Suppressor macrophage (primary cell): ENCODE results near the gene CCN2.
"Not testable (repeated sequence)": the region's sequence is repeated elsewhere in the genome, so short reads cannot be mapped to it uniquely, and the experiment has no call there.

Experiments
- DNase-seq, 4 experiments: peaks; one replicate each; pipeline ENCODE4 v3.0.0-alpha.2; 2020 to 2022

CCN2 gene

GRCh38 chr6:131937703-131938631 lies 13.2 kb downstream of the CCN2 start:
- DNase-seq: no peak

- no peak for DNase-seq
These were observed 13.9 kb downstream of the CCN2 start for GRCh38 chr6:131937226-131937625.

DNA sequence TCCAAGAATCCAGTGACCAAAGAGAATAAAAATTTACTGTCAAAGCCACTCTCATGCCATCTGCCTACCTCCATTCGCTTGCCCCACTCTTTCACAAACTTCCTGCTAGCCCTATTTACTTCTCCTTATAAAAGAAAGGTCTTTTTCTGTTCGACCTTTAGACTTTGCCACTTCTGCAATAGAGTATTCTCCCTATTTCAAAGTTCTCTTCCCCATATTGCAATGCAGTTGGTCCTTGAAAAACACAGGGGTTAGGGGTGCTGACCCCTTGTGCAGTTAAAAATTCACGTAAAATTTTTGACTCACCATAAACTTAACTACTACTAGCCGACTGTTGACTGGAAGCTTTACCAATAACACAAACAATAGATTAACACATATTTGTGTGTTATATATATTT lies 15.0 kb downstream of the CCN2 start:
- no peak for DNase-seq

- DNase-seq: no peak
These were observed 20.0 kb downstream of the CCN2 start for GRCh38 chr6:131931063-131931750.

DNA sequence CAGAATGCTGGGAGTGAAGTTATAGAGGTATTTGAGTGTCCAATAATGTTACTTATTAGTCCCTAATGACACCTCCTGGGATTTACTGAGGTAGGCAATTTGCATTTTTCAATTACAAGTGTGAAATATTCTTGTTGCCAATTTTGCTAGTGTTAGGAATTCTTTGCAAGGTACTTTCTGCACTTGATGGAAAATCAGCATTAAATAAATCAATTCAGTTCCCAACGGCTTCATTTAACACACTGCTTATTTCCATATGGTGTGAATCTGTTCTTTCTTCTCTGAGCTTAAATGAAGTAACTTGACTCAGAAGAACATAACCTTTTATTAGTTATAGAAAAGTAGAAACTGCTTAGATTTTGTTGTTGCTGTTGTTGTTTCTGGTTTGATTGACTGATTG lies 21.2 kb downstream of the CCN2 start:
- no peak for DNase-seq

- no peak for DNase-seq
These were observed 21.9 kb downstream of the CCN2 start for GRCh38 chr6:131929264-131929663.

DNA sequence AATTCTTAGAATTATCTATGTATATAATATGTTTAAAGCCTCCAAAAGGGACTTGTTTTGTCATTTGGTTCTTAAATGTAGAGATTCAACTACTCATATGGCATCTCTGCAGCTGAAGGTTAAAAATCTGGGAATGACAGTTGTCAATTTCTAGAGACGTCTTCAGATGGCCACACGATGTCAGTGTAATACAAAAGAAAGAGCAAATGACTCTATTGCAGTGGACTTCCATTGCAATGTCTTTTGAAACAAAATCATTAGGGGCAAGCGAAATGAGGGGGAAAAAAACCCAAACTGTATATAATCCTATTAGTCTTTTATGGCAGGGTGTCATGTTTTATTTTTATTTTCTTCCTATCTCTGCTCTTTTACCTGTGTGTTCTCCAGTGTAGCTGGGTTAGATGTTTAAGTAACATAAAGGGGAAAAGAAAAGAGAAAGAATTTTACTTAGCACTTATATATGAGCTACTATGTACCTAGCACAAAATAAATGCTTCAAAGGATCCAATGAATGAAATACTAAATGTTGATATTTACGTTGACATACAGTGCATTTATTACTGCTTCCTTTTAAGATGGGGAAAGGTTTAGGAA lies 26.2 kb downstream of the CCN2 start:
- peak in 1 of 4 experiments; percentile 31 for DNase-seq

GRCh38 chr6:131923356-131923755 lies 27.8 kb downstream of the CCN2 start:
- peak; percentile 49 to 71 (median 62) for DNase-seq

DNA sequence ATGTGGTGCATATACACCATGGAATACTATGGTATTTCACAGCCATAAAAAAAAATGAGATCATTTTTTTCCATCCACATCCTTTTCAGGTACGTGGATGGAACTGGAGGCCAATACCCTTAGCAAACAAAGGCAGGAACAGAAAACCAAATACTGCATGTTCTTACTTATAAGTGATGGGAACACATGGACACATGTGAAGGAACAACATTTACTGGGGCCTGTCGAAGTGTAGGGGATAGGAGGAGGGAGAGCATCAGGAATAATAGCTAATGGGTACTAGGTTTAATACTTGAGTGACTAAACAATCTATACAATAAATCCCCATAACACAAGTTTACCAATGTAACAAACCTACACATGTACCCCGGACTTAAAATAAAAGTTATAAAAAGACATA lies 30.5 kb downstream of the CCN2 start:
- no peak for DNase-seq

DNA sequence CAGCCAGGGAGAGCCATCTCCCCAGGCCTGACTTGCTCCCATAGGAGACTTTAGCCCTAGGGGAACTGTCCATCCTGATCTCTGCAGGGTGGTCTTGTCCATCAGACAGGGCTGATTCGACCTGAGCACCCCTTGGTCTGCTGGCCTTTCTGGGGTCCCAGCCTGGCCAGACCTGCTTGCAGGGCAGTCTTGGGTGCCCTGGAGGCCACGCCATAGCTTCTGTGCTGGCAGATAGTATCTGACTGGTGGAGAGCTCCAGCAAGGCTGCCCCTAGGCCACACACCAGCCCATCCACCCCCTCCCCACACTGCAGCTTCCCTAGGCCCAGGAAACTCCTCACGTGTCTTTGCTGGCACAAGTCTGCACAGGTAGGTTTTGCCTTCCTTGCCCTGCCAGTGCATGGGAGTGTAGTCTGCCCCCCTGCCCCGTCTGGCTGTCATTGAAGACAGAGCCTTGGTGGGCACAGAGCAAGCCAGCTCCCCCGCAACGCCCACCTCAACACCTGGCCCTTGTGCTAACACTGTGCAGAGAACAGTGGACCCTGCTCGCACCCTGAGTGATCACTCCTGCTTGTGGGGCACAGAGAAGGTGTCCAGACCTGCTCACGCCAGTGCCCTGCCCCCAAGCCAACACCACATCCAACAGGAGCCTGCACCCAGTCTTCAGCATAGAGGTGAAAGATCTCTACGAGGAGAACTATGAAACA lies 32.4 kb downstream of the CCN2 start:
- DNase-seq: no peak

GRCh38 chr6:131917763-131918649 lies 33.2 kb downstream of the CCN2 start:
- no peak for DNase-seq

DNA sequence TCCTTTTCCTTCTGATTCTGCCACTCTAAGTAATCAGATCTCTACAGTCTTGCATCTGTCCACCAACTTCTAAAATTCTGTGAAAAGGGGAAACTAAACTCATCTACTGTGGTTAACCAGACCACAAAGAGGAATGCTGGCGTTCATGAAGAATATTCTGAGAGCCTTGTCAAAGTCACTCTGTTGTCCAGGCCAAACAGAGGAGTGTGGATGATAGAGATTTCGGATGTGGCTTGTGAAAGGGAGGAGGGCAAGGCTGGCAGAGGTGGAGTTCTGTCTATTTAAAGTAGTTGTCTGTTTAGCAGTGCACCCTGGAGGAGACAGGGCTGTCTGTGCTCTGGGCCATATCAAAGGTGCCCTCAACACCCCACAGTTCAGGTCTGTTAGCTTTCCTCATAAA lies 33.9 kb downstream of the CCN2 start:
- DNase-seq: peak in 1 of 4 experiments; percentile 9

GRCh38 chr6:131916847-131917246 lies 34.3 kb downstream of the CCN2 start:
- DNase-seq: no peak

GRCh38 chr6:131916091-131916796 lies 34.9 kb downstream of the CCN2 start:
- DNase-seq: not testable (repeated sequence)

DNA sequence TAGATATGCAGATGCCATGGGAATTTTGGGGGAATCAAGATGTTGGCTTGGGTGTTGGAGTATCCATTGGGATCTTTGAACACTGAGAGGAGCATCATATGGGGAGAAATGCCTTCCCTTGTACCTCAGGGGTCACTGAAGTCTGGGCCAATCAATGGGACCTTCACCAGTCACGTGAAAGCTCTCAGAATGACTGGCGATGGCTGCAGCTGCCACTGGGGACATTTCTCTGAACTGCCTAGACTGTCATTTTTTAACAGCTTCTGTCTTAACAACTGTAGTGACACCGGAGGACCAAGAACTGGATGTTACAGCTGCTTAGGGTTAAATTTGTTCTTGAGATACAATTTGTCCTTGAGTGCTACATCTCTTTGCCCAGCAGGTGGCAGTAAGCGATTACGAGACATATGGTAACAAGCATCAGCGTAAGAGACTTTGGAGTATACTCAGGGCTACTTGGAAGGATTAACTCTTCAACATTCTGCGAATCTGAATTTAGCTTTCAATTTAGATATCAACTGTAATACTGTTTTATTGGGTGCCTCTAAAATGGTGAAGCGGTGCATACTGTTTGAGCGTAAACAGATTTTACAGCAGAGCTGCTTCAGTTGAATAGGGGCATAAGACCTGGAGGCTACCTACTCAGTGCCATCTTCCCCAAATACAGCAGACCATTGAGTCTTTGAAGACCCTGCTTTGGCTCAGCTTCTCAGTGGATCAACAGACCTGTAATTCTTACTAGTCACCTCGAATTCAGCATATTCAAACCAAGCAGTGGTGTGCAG lies 36.0 kb downstream of the CCN2 start:
- DNase-seq: peak; percentile 66 to 82 (median 68)

DNA sequence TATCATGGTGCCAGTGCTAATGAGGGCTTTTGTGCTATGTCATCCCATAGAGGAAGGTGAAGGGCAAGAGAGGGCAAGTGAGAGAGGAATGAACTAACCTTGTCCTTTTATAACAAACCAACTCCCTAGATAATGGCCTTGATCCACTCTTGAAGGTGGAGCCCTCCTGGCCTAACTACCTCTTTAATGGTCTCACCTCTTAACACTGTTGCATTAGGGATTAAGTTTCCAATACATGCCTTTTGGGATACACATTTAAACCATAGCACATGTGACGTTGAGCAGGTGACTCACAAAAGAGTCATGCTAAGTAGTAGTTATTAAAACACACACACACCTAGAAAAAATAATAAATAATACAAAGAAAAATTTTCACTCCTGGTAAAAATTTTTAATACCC lies 36.9 kb downstream of the CCN2 start:
- DNase-seq: no peak

- no peak for DNase-seq
These were observed 39.2 kb downstream of the CCN2 start for GRCh38 chr6:131911951-131912350.

- DNase-seq: no peak
These were observed 40.2 kb downstream of the CCN2 start for GRCh38 chr6:131910956-131911355.

- no peak for DNase-seq
These were observed 41.0 kb downstream of the CCN2 start for GRCh38 chr6:131910219-131910589.
